GM12878 (cell line): ENCODE data around the gene GPRIN1. TPM values are rescaled to one million over a fixed set of nuclear protein-coding genes. Genes with fewer than 3 reads are reported as not detected.

Source experiments
- ATAC-seq: fragments of 200-7000 bp; cut with Tn5 transposase; 3 replicates; pipeline ENCODE4 v1.9.1; 2020; ENCODE audit warnings: mild to moderate bottlenecking, moderate library complexity
- BruUV-seq: library from RNA; stranded (reverse); fragments of 400-500 nt; replicated peaks from 2 replicates; lab custom pipeline; 2021; lab: Mats Ljungman, UMichigan
- CTCF ChIA-PET: fragments of 300-600 bp; sonication (Branson Sonifier 250); formaldehyde crosslinking; extraction: SDS; loops from one replicate; lab custom pipeline; 2021; ENCODE audit warnings: inconsistent platforms; lab: Yijun Ruan, JAX
- POLR2A ChIA-PET: fragments of 350-600 bp; formaldehyde crosslinking; extraction: SDS; loops from one replicate; lab custom pipeline; 2021; ENCODE audit warnings: inconsistent platforms; lab: Charles Lee
- RAD21 ChIA-PET: fragments of 300-600 bp; sonication (Branson Sonifier 250); formaldehyde crosslinking; loops from one replicate; lab custom pipeline; 2023; ENCODE audit warnings: antibody characterized with exemption; ENCODE audit not compliant: unreplicated experiment; lab: Charles Lee
- SMC1A ChIA-PET: fragments of 300-600 bp; sonication (Branson Sonifier 250); formaldehyde crosslinking; loops from one replicate; lab custom pipeline; 2023; ENCODE audit not compliant: unreplicated experiment, uncharacterized antibody; lab: Charles Lee
- DNase-seq: peaks from one replicate; pipeline ENCODE4 v3.0.0-alpha.2; 2011; ENCODE audit warnings: low read depth, low spot score
- FAIRE-seq: peaks from 3 replicates; lab custom pipeline; 2011; peaks lifted over from hg19 to GRCh38; lab: Jason Lieb, UNC
- H2AFZ ChIP-seq: 2 replicates; pipeline ENCODE4 v1.6.0; 2011; ENCODE audit warnings: low read depth, low read length, control low read depth; ENCODE audit not compliant: control insufficient read depth
- H3K27ac ChIP-seq: 2 replicates; pipeline ENCODE4 v1.5.1; 2011; ENCODE audit warnings: control low read depth; ENCODE audit not compliant: control insufficient read depth, insufficient read depth
- H3K27me3 ChIP-seq, 2 experiments: replicated peaks in 1 of 2; 2 replicates each; pipeline versions ENCODE4 v1.6.0 to v1.6.1; 2011; ENCODE audit warnings: low read length in 1 of 2; ENCODE audit not compliant: control insufficient read depth in 2 of 2, insufficient read depth in 2 of 2
- H3K36me3 ChIP-seq, 2 experiments: 2 replicates each; pipeline ENCODE4 v1.5.1; 2011; ENCODE audit warnings: low read length in 1 of 2; ENCODE audit not compliant: control insufficient read depth in 2 of 2, insufficient read depth in 2 of 2
- H3K4me1 ChIP-seq: 2 replicates; pipeline ENCODE4 v1.6.1; 2011; ENCODE audit warnings: mild to moderate bottlenecking, low read length, moderate library complexity, mixed read lengths; ENCODE audit not compliant: control insufficient read depth, insufficient read depth
- H3K4me2 ChIP-seq: 2 replicates; pipeline ENCODE4 v1.6.0; 2011; ENCODE audit warnings: control low read depth; ENCODE audit not compliant: control insufficient read depth, insufficient read depth
- H3K4me3 ChIP-seq: fragments of 200-600 bp; sonication (generic); 2 replicates; pipeline ENCODE4 v1.5.1; 2016
- H3K79me2 ChIP-seq: 2 replicates; pipeline ENCODE4 v1.6.0; 2011; ENCODE audit warnings: low read length; ENCODE audit not compliant: control insufficient read depth, insufficient read depth
- H3K9ac ChIP-seq: 2 replicates; pipeline ENCODE4 v1.8.0; 2011; ENCODE audit warnings: low read length, control low read depth, mixed read lengths; ENCODE audit not compliant: control insufficient read depth, insufficient read depth
- H3K9me3 ChIP-seq: replicated peaks from 3 replicates; pipeline ENCODE4 v1.5.1; 2011; ENCODE audit warnings: mild to moderate bottlenecking, low read length; ENCODE audit not compliant: control insufficient read depth, insufficient read depth
- H4K20me1 ChIP-seq: 2 replicates; pipeline ENCODE4 v1.6.0; 2011; ENCODE audit not compliant: control insufficient read depth, insufficient read depth
- ATF2 ChIP-seq: IDR thresholded peaks from 2 replicates; pipeline ENCODE4 v1.6.1; 2012; ENCODE audit warnings: low read length, inconsistent platforms
- BRCA1 ChIP-seq: IDR thresholded peaks from 2 replicates; pipeline ENCODE4 v1.6.1; 2011; ENCODE audit warnings: low read depth, low read length, improper control_type of control experiment
- CHD4 ChIP-seq: fragments of 200-600 bp; sonication (generic); IDR thresholded peaks from 2 replicates; pipeline ENCODE4 v1.6.1; 2016; ENCODE audit warnings: mild to moderate bottlenecking
- FOXM1 ChIP-seq: IDR thresholded peaks from 2 replicates; pipeline ENCODE4 v1.6.1; 2012; ENCODE audit warnings: low read depth, mild to moderate bottlenecking, inconsistent platforms, low read length, moderate library complexity
- MTA2 ChIP-seq: fragments of 450-650 bp; IDR thresholded peaks from 2 replicates; pipeline ENCODE4 v1.6.1; 2016; ENCODE audit warnings: low read depth, mild to moderate bottlenecking, moderate library complexity
- NFYA ChIP-seq: IDR thresholded peaks from 2 replicates; pipeline ENCODE4 v1.6.1; 2011; ENCODE audit warnings: low read depth, mild to moderate bottlenecking, low read length, improper control_type of control experiment, borderline replicate concordance
- NFYB ChIP-seq: IDR thresholded peaks from 2 replicates; pipeline ENCODE4 v1.6.1; 2011; ENCODE audit warnings: low read depth, mild to moderate bottlenecking, low read length, improper control_type of control experiment, moderate library complexity; ENCODE audit not compliant: insufficient read depth
- SMC3 ChIP-seq: IDR thresholded peaks from 2 replicates; pipeline ENCODE4 v1.6.1; 2011; ENCODE audit warnings: low read length, improper control_type of control experiment, borderline replicate concordance
- ZNF24 ChIP-seq: fragments of 450-650 bp; IDR thresholded peaks from 2 replicates; pipeline ENCODE4 v1.6.1; 2017; ENCODE audit warnings: antibody characterized with exemption, mild to moderate bottlenecking
- WGBS: methylation state at CpG from one replicate; pipeline ENCODE4 v1.1.6; 2016; ENCODE audit warnings: low lambda C conversion rate; ENCODE audit not compliant: insufficient replicate concordance, insufficient coverage; ENCODE audit errors: missing lambda C conversion rate; 5-methylcytosine and 5-hydroxymethylcytosine counted together
- in situ Hi-C: fragments of 300-500 bp; cut with MboI; formaldehyde crosslinking; loops from 9 replicates; pipeline ENCODE4 v1.14.3; 2018; ENCODE audit warnings: mixed read lengths
- intact Hi-C: fragments of 100-400 bp; cut with micrococcal nuclease; formaldehyde crosslinking; loops from one replicate; pipeline ENCODE4 v1.14.2; 2022; ENCODE audit not compliant: unreplicated experiment
- polyA plus RNA-seq, 11 experiments: library from polyadenylated mRNA; depleted of rRNA in 4 of 11; unstranded in 6 of 11; stranded (reverse) in 5 of 11; fragments of >200 nt; fragmentation: Nextera tagmentation in 4 of 11; fragmentation: Illumina TruSeq in 1 of 11; extraction: Ambion mirVana in 4 of 11; extraction: Trizol in 1 of 11; gene quantifications; 1 replicate in 1 of 11; 2 replicates in 10 of 11; pipeline versions ENCODE4 v1.2.1 to v1.2.3, GENCODE V29; 2011 to 2016; ENCODE audit warnings: inconsistent platforms in 2 of 11, missing spikeins in 2 of 11, low read depth in 1 of 11
- total RNA-seq, 4 experiments: library from RNA; depleted of rRNA in 3 of 4; stranded (reverse); fragments of >200 nt in 3 of 4; fragmentation: Illumina TruSeq in 1 of 4; extraction: Trizol in 1 of 4; gene quantifications; 2 replicates each; pipeline versions ENCODE4 v1.2.1 to v1.2.3, GENCODE V29; 2013 to 2021

GPRIN1 gene
- total and polyA plus RNA-seq, 10 of the 15 experiments (the other 5 are each of a cell fraction or from before 2014, with no cell fraction given): 0.52 to 16.3 (median 4.5) TPM

- no peak overlapping the region for H3K9ac ChIP-seq
- H2AFZ ChIP-seq: no peak overlapping the region
- ChIA-PET SMC1A (no interaction called here), POLR2A (interaction anchor here (0.6 kb wide), 1 partner anchor 803 kb away, joined by 3 read pairs; no protein-coding TSS in a partner anchor), RAD21 (no interaction called here), CTCF (no interaction called here)
- H3K79me2 ChIP-seq: no peaks in the 10 kb centered on the region
- H3K27ac ChIP-seq: no peak overlapping the region
- ATAC-seq (no peak), DNase-seq (no peak), FAIRE-seq (no peak)
- no peak overlapping the region for H3K4me3 ChIP-seq
- no peaks in the 10 kb centered on the region for H3K9me3 ChIP-seq
- H4K20me1 ChIP-seq: no peaks in the 10 kb centered on the region
- in situ Hi-C loops: no loop called here
- intact Hi-C loops: no loop called here
- TF ChIP-seq FOXM1: no peak
- TF ChIP-seq ZNF24: no peak
- no peak for TF ChIP-seq NFYB
- TF ChIP-seq MTA2: no peak
- no peak for TF ChIP-seq SMC3
- no peak for TF ChIP-seq ATF2
- no peak for TF ChIP-seq BRCA1
- no peak for TF ChIP-seq CHD4
- no peak for TF ChIP-seq NFYA
- WGBS: 74% methylated on average over 12 of the region's 13 CpGs
- no peaks in the 10 kb centered on the region; a peak in 2 of 4 replicates for H3K27me3 ChIP-seq
- H3K36me3 ChIP-seq: no peaks in the 10 kb centered on the region
- no peaks in the 10 kb centered on the region for H3K4me1 ChIP-seq
- BruUV-seq: no TSS peak
- H3K4me2 ChIP-seq: no peak overlapping the region
Measured at GRCh38 chr5:176557846-176558245, 52.1 kb downstream of the GPRIN1 start.
